WTC11 (cell line): Measurements from ENCODE around the gene CBY1. TPM values are rescaled to one million over a fixed set of nuclear protein-coding genes. Genes with fewer than 3 reads are reported as not detected.

Experiments used
- ATAC-seq: fragments of 200-7000 bp; cut with Tn5 transposase; 2 replicates; pipeline ENCODE4 v1.10.0; 2021; ENCODE audit warnings: mild to moderate bottlenecking, moderate library complexity
- CTCF ChIA-PET: fragments of 300-600 bp; sonication (Branson Sonifier 250); formaldehyde crosslinking; loops from one replicate; lab custom pipeline; 2021; ENCODE audit warnings: antibody characterized with exemption; lab: Charles Lee
- POLR2A ChIA-PET: fragments of 350-600 bp; sonication (Branson Sonifier 250); formaldehyde crosslinking; loops from one replicate; lab custom pipeline; 2021; ENCODE audit warnings: antibody characterized with exemption; lab: Charles Lee
- DNase-seq: peaks from one replicate; pipeline ENCODE4 v3.0.0; 2021; ENCODE audit warnings: low spot score
- H3K27ac Mint-ChIP-seq: 2 replicates; pipeline ENCODE4 v1.8.0; 2021; ENCODE audit warnings: mixed read lengths
- H3K27me3 Mint-ChIP-seq: 2 replicates; pipeline ENCODE4 v1.8.0; 2021; ENCODE audit warnings: low read depth, mild to moderate bottlenecking, moderate library complexity, mixed read lengths
- H3K36me3 Mint-ChIP-seq: 2 replicates; pipeline ENCODE4 v1.8.0; 2021; ENCODE audit warnings: mixed read lengths
- H3K4me1 Mint-ChIP-seq: 2 replicates; pipeline ENCODE4 v1.8.0; 2022; ENCODE audit warnings: mixed read lengths
- H3K4me3 Mint-ChIP-seq: 2 replicates; pipeline ENCODE4 v1.8.0; 2021; ENCODE audit warnings: mild to moderate bottlenecking, moderate library complexity, mixed read lengths
- H3K9me3 Mint-ChIP-seq: 2 replicates; pipeline ENCODE4 v1.8.0; 2021; ENCODE audit warnings: mixed read lengths
- AR ChIP-seq: fragments of 250-450 bp; sonication (Bioruptor Pico); IDR thresholded peaks from 2 replicates; pipeline ENCODE4 v1.9.0; 2021; ENCODE audit warnings: mild to moderate bottlenecking
- ATF1 ChIP-seq: sonication (generic); formaldehyde crosslinking; IDR thresholded peaks from 2 replicates; pipeline ENCODE4 v1.8.1; 2023; ENCODE audit warnings: mild to moderate bottlenecking, moderate library complexity, missing genetic modification reagents
- CBFB ChIP-seq: sonication (generic); formaldehyde crosslinking; IDR thresholded peaks from 2 replicates; pipeline ENCODE4 v1.8.1; 2022; ENCODE audit warnings: mild to moderate bottlenecking, low read depth, missing genetic modification reagents
- CDX4 ChIP-seq: fragments of 250-450 bp; sonication (Bioruptor Pico); IDR thresholded peaks from 2 replicates; pipeline ENCODE4 v1.9.0; 2021; ENCODE audit warnings: moderate library complexity, mild to moderate bottlenecking, inconsistent platforms, borderline replicate concordance
- HMGA2 ChIP-seq: fragments of 250-450 bp; sonication (Bioruptor Pico); IDR thresholded peaks from 2 replicates; pipeline ENCODE4 v1.4.0; 2021; ENCODE audit warnings: mild to moderate bottlenecking, moderate library complexity
- MLX ChIP-seq: sonication (generic); formaldehyde crosslinking; IDR thresholded peaks from 2 replicates; pipeline ENCODE4 v1.8.1; 2023; ENCODE audit warnings: mild to moderate bottlenecking, missing genetic modification reagents, moderate library complexity
- NFE2L1 ChIP-seq: sonication (generic); formaldehyde crosslinking; IDR thresholded peaks from 2 replicates; pipeline ENCODE4 v1.8.1; 2023; ENCODE audit warnings: missing genetic modification reagents
- NFYB ChIP-seq: sonication (generic); formaldehyde crosslinking; conservative IDR thresholded peaks from 2 replicates; pipeline ENCODE4 v1.8.0; 2022; ENCODE audit warnings: low read depth, missing genetic modification reagents
- OVOL2 ChIP-seq: fragments of 250-450 bp; sonication (Bioruptor Pico); IDR thresholded peaks from 2 replicates; pipeline ENCODE4 v1.9.0; 2021; ENCODE audit warnings: mild to moderate bottlenecking, borderline replicate concordance
- PREB ChIP-seq: sonication (generic); formaldehyde crosslinking; IDR thresholded peaks from 2 replicates; pipeline ENCODE4 v1.8.1; 2022; ENCODE audit warnings: mild to moderate bottlenecking, missing genetic modification reagents, moderate library complexity, borderline replicate concordance
- SMAD3 ChIP-seq: sonication (generic); formaldehyde crosslinking; IDR thresholded peaks from 2 replicates; pipeline ENCODE4 v1.8.0; 2022; ENCODE audit warnings: missing genetic modification reagents, mild to moderate bottlenecking, borderline replicate concordance
- ZNF317 ChIP-seq: sonication (generic); formaldehyde crosslinking; IDR thresholded peaks from 2 replicates; pipeline ENCODE4 v1.8.1; 2023; ENCODE audit warnings: low read depth, mild to moderate bottlenecking, moderate library complexity, missing genetic modification reagents, borderline replicate concordance
- ZNF396 ChIP-seq: fragments of 250-450 bp; sonication (Bioruptor Pico); IDR thresholded peaks from 2 replicates; pipeline ENCODE4 v1.8.0; 2021; ENCODE audit warnings: mild to moderate bottlenecking, moderate library complexity, borderline replicate concordance
- ZNF425 ChIP-seq: fragments of 250-450 bp; sonication (Bioruptor Pico); conservative IDR thresholded peaks from 2 replicates; pipeline ENCODE4 v1.9.0; 2021; ENCODE audit warnings: mild to moderate bottlenecking
- ZNF512 ChIP-seq: sonication (generic); formaldehyde crosslinking; IDR thresholded peaks from 2 replicates; pipeline ENCODE4 v1.8.1; 2022; ENCODE audit warnings: missing genetic modification reagents, borderline replicate concordance
- ZSCAN18 ChIP-seq: fragments of 250-450 bp; sonication (Bioruptor Pico); IDR thresholded peaks from 2 replicates; pipeline ENCODE4 v2.1.2; 2022; ENCODE audit warnings: mild to moderate bottlenecking, moderate library complexity
- total RNA-seq: library from RNA; stranded (reverse); gene quantifications from 3 replicates; pipeline ENCODE4 v1.2.3, GENCODE V29; 2021

The CBY1 gene
- total RNA-seq, 1 experiment from 2014 or later, result 26.5 TPM

GRCh38 chr22:38623351-38623750, 33.1 kb upstream of the CBY1 start:
- no peak for ATAC-seq
- peaks cover 16% of the 10 kb centered on the region for H3K36me3 Mint-ChIP-seq

GRCh38 chr22:38628444-38628843, 28.0 kb upstream of the CBY1 start:
- no peak overlapping the region for H3K27ac Mint-ChIP-seq
- CTCF ChIA-PET, result no interaction called here
- no peaks in the 10 kb centered on the region; the same call in 1 of the 2 replicates for H3K36me3 Mint-ChIP-seq
- no peak overlapping the region for H3K4me3 Mint-ChIP-seq
- no peaks in the 10 kb centered on the region for H3K27me3 Mint-ChIP-seq
- H3K9me3 Mint-ChIP-seq, result no peaks in the 10 kb centered on the region
- H3K4me1 Mint-ChIP-seq, result no peaks in the 10 kb centered on the region
- ATAC-seq (no peak), DNase-seq (no peak)
- POLR2A ChIA-PET, result no interaction called here
- TF ChIP-seq ATF1 (CRISPR knock-in tag), result no peak
- TF ChIP-seq CDX4, result no peak
- TF ChIP-seq AR (CRISPR knock-in tag), result no peak

More at GRCh38 chr22:38623351-38623750, 33.1 kb upstream of the CBY1 start:
- POLR2A ChIA-PET, result no interaction called here
- Mint-ChIP-seq H3K27ac (no peak overlapping the region), H3K27me3 (no peaks in the 10 kb centered on the region), H3K9me3 (peaks cover 14% of the 10 kb centered on the region), H3K4me1 (no peaks in the 10 kb centered on the region), H3K4me3 (no peak overlapping the region)
- TF ChIP-seq HMGA2 (no peak), MLX (no peak), ZNF425 (CRISPR knock-in tag) (no peak), NFYB (CRISPR knock-in tag) (no peak), CBFB (CRISPR knock-in tag) (no peak), ZNF317 (CRISPR knock-in tag) (no peak), ZNF396 (CRISPR knock-in tag) (no peak), ZNF512 (no peak), NFE2L1 (CRISPR knock-in tag) (no peak), SMAD3 (no peak), PREB (no peak), OVOL2 (CRISPR knock-in tag) (no peak), ZSCAN18 (CRISPR knock-in tag) (no peak)
- CTCF ChIA-PET, result no interaction called here
- DNase-seq, result no peak
